HCEC 1CT (cell line): ENCODE measurements around the gene PEX14.
"Not testable (repeated sequence)": the region's sequence is repeated elsewhere in the genome, so short reads cannot be mapped to it uniquely, and the experiment has no call there.

Source experiments
- DNase-seq: peaks from one replicate; pipeline ENCODE4 v3.0.0-alpha.2; 2017

PEX14 gene

DNA sequence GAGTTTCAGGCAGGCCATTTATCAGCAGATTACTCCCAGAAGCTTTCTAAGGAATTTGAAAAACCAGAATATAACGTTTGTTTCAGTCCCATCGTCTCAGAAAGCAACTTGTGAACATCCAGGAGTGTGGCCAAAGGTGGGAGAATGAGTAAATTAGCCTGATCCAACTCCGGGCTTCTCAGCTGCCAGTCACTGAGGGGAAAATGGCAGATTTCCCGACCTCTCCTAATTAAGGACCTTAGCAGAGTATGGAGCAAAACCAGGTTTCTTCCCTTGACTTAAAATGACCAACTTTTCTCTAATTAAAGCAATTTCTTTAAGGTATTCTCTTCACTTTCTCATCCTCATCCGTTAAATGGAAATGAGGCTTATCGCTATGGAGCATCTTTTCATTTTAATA is 23.9 kb upstream of the PEX14 start:
- DNase-seq: no peak

- DNase-seq: no peak
Observed at GRCh38 chr1:10451287-10451686, 23.5 kb upstream of the PEX14 start.

DNA sequence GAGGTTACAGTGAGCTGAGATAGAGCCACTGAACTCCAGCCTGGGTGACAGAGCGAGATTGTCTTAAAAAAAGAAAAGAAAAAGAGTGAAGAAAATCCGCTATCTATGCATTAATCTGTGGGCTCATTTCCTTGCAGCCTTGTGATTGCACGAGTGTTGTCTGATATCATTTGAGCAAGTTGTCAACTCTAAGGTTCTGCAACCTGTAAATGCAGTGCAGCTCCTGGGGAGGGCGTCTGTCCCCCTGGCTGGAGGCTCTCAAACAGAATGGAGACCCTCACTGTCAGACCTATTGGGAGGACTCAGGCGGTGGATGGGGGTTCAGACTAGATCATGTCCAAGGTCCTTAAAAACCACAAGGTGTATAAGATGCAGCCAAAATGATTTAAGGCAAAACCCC is 18.7 kb upstream of the PEX14 start:
- no peak for DNase-seq

GRCh38 chr1:10456661-10457060 is 18.1 kb upstream of the PEX14 start:
- no peak for DNase-seq

GRCh38 chr1:10457462-10457861 is 17.3 kb upstream of the PEX14 start:
- not testable (repeated sequence) for DNase-seq

GRCh38 chr1:10457875-10458274 is 16.9 kb upstream of the PEX14 start:
- no peak for DNase-seq

- DNase-seq: peak; percentile 72
Observed at GRCh38 chr1:10459184-10459583, 15.6 kb upstream of the PEX14 start.

GRCh38 chr1:10467078-10467477 is 7.7 kb upstream of the PEX14 start:
- DNase-seq: no peak

DNA sequence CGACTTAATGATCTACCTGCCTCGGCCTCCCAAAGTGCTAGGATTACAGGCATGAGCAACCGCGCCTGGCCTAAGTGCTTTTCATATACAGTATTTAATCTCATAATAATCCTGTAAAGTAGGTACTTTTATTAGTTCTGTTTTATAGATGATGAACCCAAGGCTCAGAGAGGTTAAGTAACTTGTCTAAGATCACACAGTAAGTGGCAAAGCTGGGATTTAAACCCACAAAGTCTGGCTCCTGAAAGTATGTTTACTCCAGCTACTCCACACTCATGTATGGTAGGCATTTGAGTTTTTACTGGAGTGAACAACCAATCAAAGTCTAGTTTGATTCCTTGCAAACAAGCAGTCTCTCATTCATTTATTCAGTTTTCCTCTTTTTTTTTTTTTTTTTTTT is 4.7 kb upstream of the PEX14 start:
- DNase-seq: no peak

DNA sequence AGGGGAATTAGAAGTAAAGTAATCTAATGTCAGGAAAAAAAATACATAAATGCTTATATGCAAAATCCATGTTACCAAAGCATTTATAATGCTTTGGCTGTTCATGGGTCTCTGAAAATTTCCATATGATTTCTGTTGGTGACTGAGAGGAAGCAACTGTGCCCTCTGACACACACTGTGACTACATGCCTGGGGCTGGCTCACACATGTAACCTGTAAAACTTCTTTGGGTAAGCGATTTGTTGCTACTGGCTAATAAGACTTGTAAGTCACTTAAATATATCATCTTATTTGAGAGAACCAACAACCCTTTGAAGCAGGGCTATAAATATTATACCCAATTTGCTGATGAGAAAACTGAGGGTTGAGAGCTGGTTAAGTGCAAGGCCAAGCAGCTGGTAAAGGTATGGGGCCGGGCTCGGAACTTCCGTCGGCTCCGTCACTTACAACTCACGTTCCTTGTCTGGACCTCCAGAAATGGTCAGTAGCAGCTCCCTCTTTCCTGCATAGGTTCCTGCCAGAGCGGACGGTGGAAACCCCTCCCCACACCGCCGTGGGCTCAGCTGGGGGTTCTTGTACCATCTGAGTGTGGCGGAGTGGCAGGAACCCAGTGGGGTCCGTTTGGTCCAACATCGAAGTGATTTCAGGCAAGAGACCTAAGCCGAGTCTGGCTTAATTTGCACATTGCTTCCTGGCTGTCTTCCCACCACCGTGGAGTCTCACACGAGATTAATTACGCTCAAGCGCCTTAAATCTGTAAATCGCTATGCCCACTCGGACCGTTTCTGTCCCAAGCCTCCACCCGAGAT is 3.1 kb upstream of the PEX14 start:
- peak; percentile 19 for DNase-seq

GRCh38 chr1:10472220-10473144 is 2.3 kb upstream of the PEX14 start, which contains the start of gene DFFA:
Gene DFFA (minus strand): TSS chr1:10472529. CDS start chr1:10472458, 71 bp downstream.
- peak; percentile 98 for DNase-seq

DNA sequence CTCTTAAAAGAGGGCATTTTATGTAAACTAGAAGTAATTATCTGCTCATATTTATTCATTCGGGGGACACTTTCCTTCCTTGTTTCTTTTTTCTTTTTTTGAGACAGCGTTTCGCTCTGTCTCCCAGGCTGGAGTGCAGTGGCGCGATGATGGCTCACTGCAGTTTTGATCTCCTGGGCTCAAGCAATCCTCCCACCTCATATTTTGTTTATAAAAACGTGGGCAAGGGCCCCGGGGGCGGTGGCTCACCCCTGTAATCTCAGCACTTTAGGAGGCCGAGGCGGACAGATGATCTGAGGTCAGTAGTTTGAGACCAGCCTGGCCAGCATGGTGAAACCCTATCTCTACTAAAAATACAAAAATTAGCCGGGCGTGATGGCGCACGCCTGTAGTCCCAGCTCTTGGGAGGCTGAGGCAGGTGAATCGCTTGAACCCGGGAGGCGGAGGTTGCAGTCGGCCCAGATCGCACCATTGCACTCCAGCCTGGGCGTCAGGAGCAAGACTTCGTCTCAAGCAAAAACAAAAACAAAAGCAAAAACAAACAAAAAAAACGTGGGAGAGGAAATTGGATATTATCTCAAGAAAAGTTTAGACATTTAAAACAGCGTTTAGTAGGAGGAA is 1.5 kb upstream of the PEX14 start:
- DNase-seq: no peak

GRCh38 chr1:10474309-10474612 is 489 bp upstream of the PEX14 start:
- DNase-seq: not testable (repeated sequence)

GRCh38 chr1:10475510-10475909 is 760 bp downstream of the PEX14 start:
- DNase-seq: no peak

GRCh38 chr1:10479296-10479695 is 4.5 kb downstream of the PEX14 start:
- DNase-seq: no peak

DNA sequence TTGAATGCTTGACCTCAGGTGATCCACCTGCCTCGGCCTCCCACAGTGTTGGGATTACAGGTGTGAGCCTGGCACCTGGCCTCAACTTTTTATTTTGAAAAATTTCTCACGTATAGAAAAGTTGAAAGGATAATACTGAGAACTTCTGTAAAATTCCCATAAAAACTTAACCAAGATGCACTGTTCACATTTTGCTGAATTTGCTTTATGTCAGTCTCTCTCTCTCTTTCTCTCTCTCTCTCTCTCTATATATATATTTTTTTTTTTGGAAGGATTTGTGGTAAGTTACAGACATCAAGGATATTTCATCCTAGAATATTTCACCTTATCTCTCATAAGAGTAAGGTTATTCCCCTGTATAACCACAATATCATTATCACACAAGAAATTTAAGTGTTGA is 5.9 kb downstream of the PEX14 start:
- DNase-seq: no peak

- DNase-seq: no peak
Observed at GRCh38 chr1:10484521-10484920, 9.8 kb downstream of the PEX14 start.

DNA sequence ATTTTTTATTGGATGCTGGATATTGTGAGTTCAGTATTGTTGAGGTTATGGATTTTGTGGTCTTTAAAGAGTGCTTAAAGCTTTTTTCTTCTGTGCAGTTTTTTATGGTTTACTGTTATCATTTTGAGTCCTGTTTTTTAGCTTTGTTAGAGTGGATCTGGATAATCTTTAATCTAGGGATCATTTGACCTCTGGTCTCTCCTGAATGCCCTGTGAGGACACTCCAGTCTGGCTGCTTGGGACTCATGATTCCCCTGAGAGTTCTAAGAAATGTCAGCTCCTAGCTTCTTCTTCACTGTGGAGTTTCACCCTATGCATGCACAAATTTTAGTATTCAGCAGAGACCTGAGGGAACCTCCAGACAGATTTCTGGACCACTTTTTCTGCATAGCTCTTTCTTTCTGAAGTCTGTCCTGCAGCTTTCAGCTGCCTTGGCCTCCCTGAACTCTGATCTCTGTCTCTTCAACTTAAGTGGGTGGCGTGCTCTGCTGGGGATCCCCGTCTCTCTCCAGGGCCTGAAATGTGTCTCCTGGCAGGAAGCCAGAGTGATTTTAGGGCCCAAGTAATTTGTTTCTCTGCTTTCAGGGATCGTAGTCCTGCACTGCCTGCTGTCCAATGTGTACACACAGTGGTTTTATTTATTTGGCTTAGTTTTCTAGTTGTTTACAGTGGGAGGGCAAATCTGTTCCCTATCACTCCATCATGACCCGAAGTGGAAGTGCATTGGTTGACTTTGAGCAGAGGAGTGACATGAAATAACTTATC is 14.7 kb downstream of the PEX14 start:
- DNase-seq: no peak

- no peak for DNase-seq
Observed at GRCh38 chr1:10490286-10490970, 15.7 kb downstream of the PEX14 start.

DNA sequence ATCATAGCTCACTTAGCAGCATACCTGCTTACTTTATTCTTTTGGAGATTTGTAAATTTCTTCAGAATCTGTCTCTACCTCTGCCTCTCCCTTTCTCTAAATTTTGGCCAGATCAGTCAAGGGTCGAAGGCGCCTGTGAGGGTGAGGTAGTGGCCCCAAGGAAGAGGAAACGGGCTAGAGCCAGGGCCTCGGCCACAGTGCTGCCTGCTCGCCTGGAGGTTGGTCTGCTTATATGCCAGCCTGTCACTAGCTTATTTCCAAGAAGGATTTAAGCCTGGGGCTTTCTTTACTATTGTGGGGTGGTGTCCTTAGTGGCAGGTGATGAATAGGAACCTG is 19.6 kb downstream of the PEX14 start:
- DNase-seq: no peak

DNA sequence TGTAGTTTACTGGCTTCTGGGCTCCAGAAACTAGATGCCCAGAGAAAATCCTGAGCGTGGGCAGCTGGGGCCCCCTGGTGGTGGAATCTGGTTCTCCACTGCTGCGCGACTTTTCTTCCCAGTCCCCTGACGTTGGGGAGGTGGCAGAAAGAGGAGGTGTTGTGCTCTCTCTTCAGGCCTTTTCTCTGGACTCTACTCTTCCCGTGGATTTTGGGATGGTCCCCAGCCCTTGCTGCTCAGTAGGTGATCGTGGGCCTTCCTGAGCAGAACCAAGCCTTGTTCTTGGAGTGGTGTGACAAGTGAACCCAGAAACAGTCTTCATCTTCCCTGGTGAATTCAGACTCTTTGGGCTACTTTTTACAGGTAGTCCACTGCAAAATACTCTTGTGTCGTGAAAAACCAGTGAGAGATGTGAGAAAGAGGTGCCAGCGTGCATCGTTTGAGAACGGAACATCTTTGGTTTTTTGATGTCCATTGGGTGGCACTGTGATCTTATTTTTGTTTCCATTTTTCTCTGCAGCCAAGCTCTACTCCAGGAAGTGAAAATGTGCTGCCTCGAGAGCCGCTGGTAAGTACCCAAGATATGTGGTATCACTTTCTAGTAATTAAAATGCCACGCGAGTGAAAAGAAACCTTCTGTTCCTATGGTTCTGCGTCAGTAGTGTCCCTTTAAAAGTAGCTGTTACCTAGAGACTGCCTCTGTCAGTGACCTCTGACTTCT is 20.2 kb downstream of the PEX14 start:
- peak; percentile 58 for DNase-seq

DNA sequence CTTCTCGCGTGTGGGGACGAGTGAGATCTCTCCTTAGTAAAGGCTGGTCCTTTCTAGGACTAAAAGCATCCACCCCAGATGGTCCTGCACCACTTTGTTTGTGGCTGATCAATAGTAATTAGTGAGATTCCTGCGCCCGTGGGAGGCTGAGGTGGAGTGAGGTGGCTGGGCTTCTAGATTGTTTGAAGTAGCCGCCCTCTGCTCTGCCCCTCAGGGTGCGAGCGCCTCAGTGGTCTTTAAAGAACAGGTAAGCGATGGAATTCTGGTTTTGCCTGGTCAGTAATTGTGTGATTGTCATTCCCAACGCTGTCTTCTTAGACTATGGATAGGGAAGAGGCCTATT is 20.7 kb downstream of the PEX14 start:
- DNase-seq: no peak
